Heart left ventricle (tissue), 16 donors: Measurements from ENCODE around the gene PDE1A. TPM values are rescaled to one million over a fixed set of nuclear protein-coding genes. Genes with fewer than 3 reads are reported as not detected.
A peak's percentile ranks its signal among the peaks of the same experiment; 100 is the strongest.

Source experiments
- ATAC-seq, 4 donors: fragments of 200-7000 bp; cut with Tn5 transposase; one replicate each; pipeline ENCODE4 v1.9.1; 2020 to 2022; ENCODE audit warnings: moderate library complexity in 4 of 4, mild to moderate bottlenecking in 3 of 4, moderate number of reproducible peaks in 1 of 4
- DNase-seq, 5 donors: peaks; one replicate each; pipeline ENCODE4 v3.0.0-alpha.2; 2020
- H3K27ac ChIP-seq, 12 donors: fragments of 200-600 bp; sonication (generic) in 4 of 12; one replicate each; pipeline versions ENCODE4 v1.5.0 to v1.8.0; 2016 to 2022; ENCODE audit warnings: mild to moderate bottlenecking in 2 of 12
- H3K27me3 ChIP-seq, 9 donors: fragments of 200-600 bp; sonication (generic) in 2 of 9; one replicate each; pipeline versions ENCODE4 v1.5.1 to v1.8.0; 2016 to 2022; ENCODE audit warnings: mild to moderate bottlenecking in 3 of 9
- H3K36me3 ChIP-seq, 9 donors: fragments of 200-600 bp; sonication (generic) in 2 of 9; one replicate each; pipeline versions ENCODE4 v1.5.0 to v1.8.0; 2018 to 2022; ENCODE audit warnings: mild to moderate bottlenecking in 2 of 9
- H3K4me1 ChIP-seq, 12 donors: fragments of 200-600 bp; sonication (generic) in 4 of 12; one replicate each; pipeline versions ENCODE4 v1.5.0 to v1.8.0; 2016 to 2022; ENCODE audit warnings: mild to moderate bottlenecking in 3 of 12
- H3K4me3 ChIP-seq, 12 donors: fragments of 200-600 bp; sonication (generic) in 4 of 12; one replicate each; pipeline versions ENCODE4 v1.5.0 to v1.8.0; 2017 to 2022; ENCODE audit warnings: mild to moderate bottlenecking in 9 of 12, moderate library complexity in 4 of 12
- H3K9me3 ChIP-seq, 12 donors: fragments of 200-600 bp; sonication (generic) in 4 of 12; one replicate each; pipeline versions ENCODE4 v1.5.0 to v1.8.0; 2016 to 2022; ENCODE audit warnings: mild to moderate bottlenecking in 1 of 12
- POLR2A ChIP-seq, 2 donors: fragments of 450-650 bp; IDR thresholded peaks; one replicate each; pipeline ENCODE4 v1.6.1; 2017; ENCODE audit warnings: antibody characterized with exemption in 2 of 2, mild to moderate bottlenecking in 2 of 2, moderate library complexity in 2 of 2
- WGBS, 4 donors: extraction: QIAGEN DNeasy Blood & Tissue Kit in 2 of 4; methylation state at CpG; one replicate each; pipeline versions ENCODE4 v1.1.5 to v1.1.7; 2013 to 2018; 5-methylcytosine and 5-hydroxymethylcytosine counted together
- intact Hi-C, 10 donors: fragments of 100-400 bp; cut with DNase I; formaldehyde crosslinking; loops; one replicate each; pipeline versions ENCODE4 v1.11.1 to v1.14.2; 2022
- polyA plus RNA-seq, 2 donors: library from polyadenylated mRNA; stranded (reverse); fragments of 200-250 nt; gene quantifications; one replicate each; pipeline ENCODE4 v1.2.3, GENCODE V29; 2013
- total RNA-seq, 9 donors: library from RNA; depleted of rRNA in 2 of 9; stranded (reverse); fragments of >200 nt in 2 of 9; fragmentation: NEBNext Ultra II Directional in 3 of 9; extraction: Animal tissue kit (Norgen Biotek cat#: 25700) in 3 of 9; gene quantifications; one replicate each; pipeline versions ENCODE4 v1.1.0 to v1.2.4, GENCODE V29; 2016 to 2023
- TF ChIP-seq, protein P1 (sequence below), 12 donors: fragments of 200-600 bp; sonication (generic) in 4 of 12; IDR thresholded peaks; one replicate each; pipeline versions ENCODE4 v1.5.0 to v1.8.0; 2018 to 2022; ENCODE audit warnings: antibody characterized with exemption in 12 of 12, mild to moderate bottlenecking in 5 of 12
- donor health status: ischemic (EF 13 %, LVEDD 7.1; RV severe dilation, severe dysfunction).
- donor health status: healthy with polysubstance abuse.
- donor health status: DM: no; HTN: yes; CAD: no.
- donor health status: DM: no; HTN: no; CAD: no.
- donor health status: ischemic (EF 25% LVEDD 6.9; RV normal size, moderate dysfunction).
- donor health status: ischemic (EF 25% LVEDD 5.7; RV mildly dilated, moderate dysfunction).
- donor health status: healthy.
- donor health status: DM: yes; HTN: yes; CAD: no.
- donor health status: ischemic (EF 35%, LVEDD 5.7; RV mildly dilated, moderate dysfunction).
- donor health status: nonischemic (EF 11% LVEDD 7.7; RV severe dilation, severe dysfunction).
- donor health status: DM: yes; HTN: yes; CAD: no.
- donor health status: PGD.
- donor health status: ischemic (EF 29% LVEDD 5.4; RV normal size, mild dysfunction).
- donor health status: nonischemic (EF 23%, LVEDD 6.1; RV moderate dilation, normal function).

The PDE1A gene
- total and polyA plus RNA-seq, 11 donors: 2.5 to 25.5 (median 5.5) TPM

- DNase-seq (no peak), ATAC-seq (no peak)
- TF ChIP-seq POLR2A (IDR thresholded peaks at IDR 0.05): no peak
- TF ChIP-seq, protein P1, sequence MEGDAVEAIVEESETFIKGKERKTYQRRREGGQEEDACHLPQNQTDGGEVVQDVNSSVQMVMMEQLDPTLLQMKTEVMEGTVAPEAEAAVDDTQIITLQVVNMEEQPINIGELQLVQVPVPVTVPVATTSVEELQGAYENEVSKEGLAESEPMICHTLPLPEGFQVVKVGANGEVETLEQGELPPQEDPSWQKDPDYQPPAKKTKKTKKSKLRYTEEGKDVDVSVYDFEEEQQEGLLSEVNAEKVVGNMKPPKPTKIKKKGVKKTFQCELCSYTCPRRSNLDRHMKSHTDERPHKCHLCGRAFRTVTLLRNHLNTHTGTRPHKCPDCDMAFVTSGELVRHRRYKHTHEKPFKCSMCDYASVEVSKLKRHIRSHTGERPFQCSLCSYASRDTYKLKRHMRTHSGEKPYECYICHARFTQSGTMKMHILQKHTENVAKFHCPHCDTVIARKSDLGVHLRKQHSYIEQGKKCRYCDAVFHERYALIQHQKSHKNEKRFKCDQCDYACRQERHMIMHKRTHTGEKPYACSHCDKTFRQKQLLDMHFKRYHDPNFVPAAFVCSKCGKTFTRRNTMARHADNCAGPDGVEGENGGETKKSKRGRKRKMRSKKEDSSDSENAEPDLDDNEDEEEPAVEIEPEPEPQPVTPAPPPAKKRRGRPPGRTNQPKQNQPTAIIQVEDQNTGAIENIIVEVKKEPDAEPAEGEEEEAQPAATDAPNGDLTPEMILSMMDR (IDR thresholded peaks at IDR 0.05): no peak
- H3K27me3 ChIP-seq: no peaks in the 10 kb centered on the region
- intact Hi-C loops: no loop called here
- H3K4me1 ChIP-seq: peaks cover 0 to 11% (median 0%) of the 10 kb centered on the region in 12 donors
- H3K9me3 ChIP-seq: no peaks in the 10 kb centered on the region
- no peak overlapping the region for H3K27ac ChIP-seq
- WGBS, 4 donors: 92 to 95% (median 94%) methylated on average over 1 of the region's 1 CpG
- no peaks in the 10 kb centered on the region for H3K36me3 ChIP-seq
- no peak overlapping the region for H3K4me3 ChIP-seq
Observed at GRCh38 chr2:182436252-182436651, 9.4 kb upstream of the PDE1A start.

DNA sequence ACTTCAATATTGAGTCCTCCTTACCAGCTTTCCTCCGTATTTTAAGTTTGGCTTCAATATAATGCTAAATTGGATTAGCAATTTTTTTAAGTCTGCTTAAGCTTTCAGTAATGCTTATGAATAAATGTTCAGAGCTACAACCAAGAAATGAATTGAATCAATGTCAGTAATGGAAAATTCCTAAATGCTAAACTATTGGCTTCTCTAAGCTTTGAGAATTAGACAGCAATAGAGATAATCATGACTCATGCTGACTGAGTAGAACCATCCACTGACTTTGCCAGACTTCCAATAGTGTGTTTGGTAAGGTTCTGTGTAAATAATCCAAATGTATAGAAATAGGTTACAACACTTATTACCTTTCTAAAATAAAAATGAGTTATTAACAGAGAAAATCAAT is 8.9 kb upstream of the PDE1A start:
- Histone ChIP-seq H3K27ac (peak overlapping the region in 4 of 12 donors; percentile 1 to 22 (median 8)), H3K36me3 (no peaks in the 10 kb centered on the region), H3K27me3 (no peaks in the 10 kb centered on the region), H3K4me1 (peaks cover 0 to 11% (median 0%) of the 10 kb centered on the region in 12 donors), H3K4me3 (no peak overlapping the region), H3K9me3 (no peaks in the 10 kb centered on the region)
- TF ChIP-seq, protein P1 (IDR thresholded peaks at IDR 0.05): no peak
- TF ChIP-seq POLR2A (IDR thresholded peaks at IDR 0.05): no peak
- intact Hi-C loops: no loop called here
- 60 to 78% (median 70%) methylated on average over 1 of the region's 1 CpG for WGBS, 4 donors
- ATAC-seq (peak in 1 of 4 donors; percentile 65), DNase-seq (no peak)

- TF ChIP-seq, protein P1 (IDR thresholded peaks at IDR 0.05): no peak
- no peak for TF ChIP-seq POLR2A (IDR thresholded peaks at IDR 0.05)
- intact Hi-C loops: no loop called here
- ATAC-seq (no peak), DNase-seq (no peak)
- H3K9me3 ChIP-seq: peaks cover 0 to 4% (median 0%) of the 10 kb centered on the region in 12 donors
- no peaks in the 10 kb centered on the region for H3K36me3 ChIP-seq
- H3K27ac ChIP-seq: no peak overlapping the region
- H3K4me1 ChIP-seq: peaks cover 0 to 11% (median 0%) of the 10 kb centered on the region in 12 donors
- no peak overlapping the region for H3K4me3 ChIP-seq
- H3K27me3 ChIP-seq: no peaks in the 10 kb centered on the region
- 96 to 100% (median 97%) methylated on average over 1 of the region's 1 CpG for WGBS, 4 donors
Observed at GRCh38 chr2:182432051-182432450, 5.2 kb upstream of the PDE1A start.

- no peak for ATAC-seq
- Histone ChIP-seq H3K4me1 (peaks cover 0 to 8% (median 0%) of the 10 kb centered on the region in 12 donors), H3K9me3 (peaks cover 0 to 4% (median 0%) of the 10 kb centered on the region in 12 donors), H3K27me3 (no peaks in the 10 kb centered on the region), H3K27ac (peak overlapping the region in 1 of 12 donors; percentile 87), H3K36me3 (no peaks in the 10 kb centered on the region), H3K4me3 (peak overlapping the region in 2 of 12 donors; percentile 1 to 64)
- WGBS, 4 donors: 92 to 95% (median 92%) methylated on average over 1 of the region's 1 CpG
- no peak for DNase-seq
- TF ChIP-seq, protein P1 (IDR thresholded peaks at IDR 0.05): no peak
- TF ChIP-seq POLR2A (IDR thresholded peaks at IDR 0.05): no peak
- intact Hi-C loops: loop anchor here in 3 of 10 donors (5.0 to 10.0 kb wide), 5 partner anchors 156 to 244 kb away; no protein-coding TSS in a partner anchor
Observed at GRCh38 chr2:182428476-182428875, 1.6 kb upstream of the PDE1A start.
